ENCODE measurements around the gene AFF3.

DNA sequence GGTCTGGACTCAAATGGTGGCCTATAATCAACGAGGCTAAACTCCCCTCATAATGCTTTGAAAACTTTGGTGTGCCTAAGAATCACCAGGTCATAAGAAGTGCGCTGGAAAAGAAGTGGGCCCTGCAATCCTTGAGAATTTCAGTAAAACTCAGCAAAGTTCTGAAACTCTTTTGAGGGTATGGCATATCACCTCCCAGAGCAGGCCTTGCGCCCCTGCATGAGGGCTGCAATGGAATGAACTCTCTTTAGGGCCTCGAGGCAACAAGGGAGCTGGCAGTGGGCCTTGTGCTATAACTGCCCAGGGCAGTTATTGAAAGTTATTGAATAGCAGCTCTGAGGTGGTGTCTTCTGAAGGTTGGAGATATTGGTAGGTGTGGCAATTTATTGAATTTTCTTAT lies 34.5 kb upstream of the AFF3 start:
- TF ChIP-seq, protein P1, sequence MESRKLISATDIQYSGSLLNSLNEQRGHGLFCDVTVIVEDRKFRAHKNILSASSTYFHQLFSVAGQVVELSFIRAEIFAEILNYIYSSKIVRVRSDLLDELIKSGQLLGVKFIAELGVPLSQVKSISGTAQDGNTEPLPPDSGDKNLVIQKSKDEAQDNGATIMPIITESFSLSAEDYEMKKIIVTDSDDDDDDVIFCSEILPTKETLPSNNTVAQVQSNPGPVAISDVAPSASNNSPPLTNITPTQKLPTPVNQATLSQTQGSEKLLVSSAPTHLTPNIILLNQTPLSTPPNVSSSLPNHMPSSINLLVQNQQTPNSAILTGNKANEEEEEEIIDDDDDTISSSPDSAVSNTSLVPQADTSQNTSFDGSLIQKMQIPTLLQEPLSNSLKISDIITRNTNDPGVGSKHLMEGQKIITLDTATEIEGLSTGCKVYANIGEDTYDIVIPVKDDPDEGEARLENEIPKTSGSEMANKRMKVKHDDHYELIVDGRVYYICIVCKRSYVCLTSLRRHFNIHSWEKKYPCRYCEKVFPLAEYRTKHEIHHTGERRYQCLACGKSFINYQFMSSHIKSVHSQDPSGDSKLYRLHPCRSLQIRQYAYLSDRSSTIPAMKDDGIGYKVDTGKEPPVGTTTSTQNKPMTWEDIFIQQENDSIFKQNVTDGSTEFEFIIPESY (IDR thresholded peaks at IDR 0.05): no peak
- TF ChIP-seq, protein P2, sequence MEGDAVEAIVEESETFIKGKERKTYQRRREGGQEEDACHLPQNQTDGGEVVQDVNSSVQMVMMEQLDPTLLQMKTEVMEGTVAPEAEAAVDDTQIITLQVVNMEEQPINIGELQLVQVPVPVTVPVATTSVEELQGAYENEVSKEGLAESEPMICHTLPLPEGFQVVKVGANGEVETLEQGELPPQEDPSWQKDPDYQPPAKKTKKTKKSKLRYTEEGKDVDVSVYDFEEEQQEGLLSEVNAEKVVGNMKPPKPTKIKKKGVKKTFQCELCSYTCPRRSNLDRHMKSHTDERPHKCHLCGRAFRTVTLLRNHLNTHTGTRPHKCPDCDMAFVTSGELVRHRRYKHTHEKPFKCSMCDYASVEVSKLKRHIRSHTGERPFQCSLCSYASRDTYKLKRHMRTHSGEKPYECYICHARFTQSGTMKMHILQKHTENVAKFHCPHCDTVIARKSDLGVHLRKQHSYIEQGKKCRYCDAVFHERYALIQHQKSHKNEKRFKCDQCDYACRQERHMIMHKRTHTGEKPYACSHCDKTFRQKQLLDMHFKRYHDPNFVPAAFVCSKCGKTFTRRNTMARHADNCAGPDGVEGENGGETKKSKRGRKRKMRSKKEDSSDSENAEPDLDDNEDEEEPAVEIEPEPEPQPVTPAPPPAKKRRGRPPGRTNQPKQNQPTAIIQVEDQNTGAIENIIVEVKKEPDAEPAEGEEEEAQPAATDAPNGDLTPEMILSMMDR (IDR thresholded peaks at IDR 0.05; ENCODE audit: low read depth, low read length, missing input control): no peak
- TF ChIP-seq JUND (IDR thresholded peaks at IDR 0.05) (no peak), RAD21 (IDR thresholded peaks at IDR 0.05) (no peak)
- TF ChIP-seq, protein P3, sequence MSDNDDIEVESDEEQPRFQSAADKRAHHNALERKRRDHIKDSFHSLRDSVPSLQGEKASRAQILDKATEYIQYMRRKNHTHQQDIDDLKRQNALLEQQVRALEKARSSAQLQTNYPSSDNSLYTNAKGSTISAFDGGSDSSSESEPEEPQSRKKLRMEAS (IDR thresholded peaks at IDR 0.05): no peak

All from liver (tissue), 3 donors.